ENCODE results near the gene TPRX2.
A peak's percentile ranks its signal among the peaks of the same experiment; 100 is the strongest.
"Not testable (repeated sequence)": the region's sequence is repeated elsewhere in the genome, so short reads cannot be mapped to it uniquely, and the experiment has no call there.

TPRX2 gene

GRCh38 chr19:47861630-47862029, 2.6 kb downstream of the TPRX2 start:
- no peak for DNase-seq (ENCODE audit: low read depth)

DNA sequence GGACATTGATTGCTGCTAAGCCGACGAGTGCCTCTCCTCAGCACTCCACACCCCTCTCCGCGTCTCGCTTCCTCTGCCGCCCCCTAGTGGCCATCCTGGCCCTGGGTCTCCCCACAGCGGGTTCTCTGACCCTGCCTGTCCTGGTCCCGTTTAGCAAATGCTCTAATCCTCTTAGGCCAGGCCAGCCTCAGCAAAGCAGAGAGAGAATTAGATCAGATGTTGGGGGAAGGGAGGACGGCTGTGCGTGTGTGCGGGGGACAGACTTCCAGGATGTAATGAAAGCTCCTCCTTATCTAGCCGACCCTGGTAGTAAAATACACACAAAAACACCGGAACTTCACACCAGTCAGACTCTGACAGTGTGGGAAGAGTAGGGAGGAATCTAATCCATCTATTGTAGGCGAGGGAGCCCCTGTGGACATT, 4.5 kb downstream of the TPRX2 start:
- peak; percentile 86 for DNase-seq (ENCODE audit: low read depth)

GRCh38 chr19:47865166-47865565, 6.1 kb downstream of the TPRX2 start:
- no peak for DNase-seq (ENCODE audit: low read depth)

DNA sequence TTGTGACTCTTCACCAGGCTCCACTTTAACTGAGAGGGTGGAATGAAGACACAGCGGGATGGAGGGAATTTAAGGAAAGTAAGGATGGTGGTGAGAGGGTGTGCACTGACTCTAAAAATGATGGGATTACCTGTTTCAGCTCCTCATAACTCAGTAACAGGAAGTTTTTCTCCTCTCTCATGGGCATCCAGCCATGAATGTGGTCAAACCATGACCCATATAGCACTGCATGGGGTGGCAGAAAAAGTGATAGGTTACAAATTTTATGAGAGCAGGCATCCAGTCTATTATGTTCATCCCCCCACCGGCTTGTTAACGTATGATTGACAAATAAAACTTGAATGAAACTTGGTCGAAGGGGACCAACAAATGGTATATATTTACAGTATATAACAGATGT, 19.9 kb downstream of the TPRX2 start:
- DNase-seq (ENCODE audit: low read depth) = no peak

DNA sequence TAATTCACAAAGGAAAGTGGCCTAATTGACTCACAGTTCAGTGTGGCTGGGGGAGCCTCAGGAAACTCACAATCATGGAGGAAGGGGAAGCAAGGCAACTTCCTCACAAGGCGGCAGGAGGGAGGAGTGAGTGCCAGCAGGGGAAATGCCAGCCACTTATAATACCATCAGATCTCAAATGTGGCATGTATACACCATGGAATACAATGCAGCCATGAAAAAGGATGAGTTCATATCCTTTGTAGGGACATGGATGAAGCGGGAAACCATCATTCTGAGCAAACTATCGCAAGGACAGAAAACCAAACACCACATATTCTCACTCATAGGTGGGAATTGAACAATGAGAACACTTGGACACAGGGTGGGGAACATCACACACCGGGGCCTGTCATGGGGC, 20.4 kb downstream of the TPRX2 start:
- DNase-seq (ENCODE audit: low read depth) = not testable (repeated sequence)

- DNase-seq (ENCODE audit: low read depth) = no peak
These were observed 22.7 kb downstream of the TPRX2 start for GRCh38 chr19:47881757-47882156.

DNA sequence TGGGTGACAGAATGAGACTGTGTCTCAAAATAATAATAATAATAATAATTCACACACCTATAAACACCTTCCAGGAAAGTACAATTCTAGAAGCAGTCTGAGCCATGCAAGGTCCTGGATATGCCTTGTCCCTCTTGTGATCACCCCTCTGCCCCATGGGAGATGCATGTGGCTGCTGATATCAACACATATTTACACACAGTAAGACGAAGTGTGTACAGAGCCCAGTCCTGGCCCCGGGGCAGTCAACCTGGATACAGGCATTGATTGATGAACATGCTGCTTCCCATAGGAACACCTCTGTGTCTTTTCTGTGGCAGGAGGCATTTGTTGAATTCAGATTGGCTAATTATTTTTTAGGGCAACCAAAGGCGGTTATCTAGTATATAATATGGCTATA, 23.9 kb downstream of the TPRX2 start:
- DNase-seq (ENCODE audit: low read depth) = no peak

- DNase-seq (ENCODE audit: low read depth) = no peak
These were observed 26.0 kb downstream of the TPRX2 start for GRCh38 chr19:47885067-47885463.

GRCh38 chr19:47886010-47886559, 27.1 kb downstream of the TPRX2 start, which contains the start of gene SULT2A1:
SULT2A1 (minus strand) TSS chr19:47886315; CDS start chr19:47886257, 58 bp downstream.
- no peak for DNase-seq (ENCODE audit: low read depth)

- DNase-seq (ENCODE audit: low read depth) = no peak
These were observed 32.0 kb downstream of the TPRX2 start for GRCh38 chr19:47890865-47891621.

DNA sequence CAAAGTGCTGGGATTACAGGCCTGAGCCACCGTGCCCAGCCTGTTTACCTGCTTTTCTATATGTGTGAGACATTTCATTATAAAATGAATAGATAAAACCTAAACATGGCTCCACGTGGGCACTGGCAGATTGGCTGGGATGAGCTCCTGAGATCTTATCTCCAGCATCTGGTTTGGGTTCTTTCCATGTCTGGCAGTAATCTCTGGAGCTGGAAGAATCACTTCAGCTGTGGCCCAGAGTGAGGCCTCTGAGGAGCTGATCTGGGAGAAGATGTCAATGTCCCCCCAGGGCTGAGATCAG, 32.5 kb downstream of the TPRX2 start:
- no peak for DNase-seq (ENCODE audit: low read depth)

DNA sequence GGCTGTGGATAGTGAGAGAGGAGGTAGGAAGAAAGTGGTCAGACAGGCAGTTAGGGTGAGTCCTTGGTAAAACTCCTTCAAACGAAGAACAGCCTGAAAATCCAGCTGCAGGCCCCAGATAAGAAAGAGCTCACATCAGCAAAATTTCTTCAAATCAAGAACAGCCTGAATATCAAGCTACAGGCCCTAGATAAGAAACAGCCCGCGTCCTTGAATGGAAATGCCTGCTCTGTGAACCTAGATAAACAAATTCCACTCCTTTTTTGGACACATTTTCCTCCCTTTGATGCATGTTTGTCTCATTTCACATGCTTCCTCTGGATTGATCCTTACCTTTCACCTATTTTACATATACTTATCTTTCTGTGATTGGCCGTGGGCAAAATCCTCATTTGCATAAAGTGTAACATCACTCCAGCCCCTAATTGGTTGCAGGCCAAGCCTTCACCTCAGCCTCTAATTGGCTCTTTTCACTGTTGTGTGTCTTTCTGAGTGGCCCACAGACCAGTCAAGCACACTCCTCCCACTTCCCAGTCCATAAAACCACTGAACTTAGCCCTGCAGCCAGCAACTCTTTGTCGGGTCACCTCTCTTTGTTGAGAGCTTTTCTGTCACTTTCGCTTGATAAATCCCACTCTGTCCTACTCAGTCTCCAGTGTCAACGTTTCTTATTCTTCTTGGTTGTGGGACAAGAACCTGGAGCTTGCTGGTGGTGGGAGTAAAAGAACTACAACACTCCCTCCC, 33.1 kb downstream of the TPRX2 start:
- DNase-seq (ENCODE audit: low read depth) = no peak

GRCh38 chr19:47895165-47895782, 36.2 kb downstream of the TPRX2 start:
- DNase-seq (ENCODE audit: low read depth) = no peak

DNA sequence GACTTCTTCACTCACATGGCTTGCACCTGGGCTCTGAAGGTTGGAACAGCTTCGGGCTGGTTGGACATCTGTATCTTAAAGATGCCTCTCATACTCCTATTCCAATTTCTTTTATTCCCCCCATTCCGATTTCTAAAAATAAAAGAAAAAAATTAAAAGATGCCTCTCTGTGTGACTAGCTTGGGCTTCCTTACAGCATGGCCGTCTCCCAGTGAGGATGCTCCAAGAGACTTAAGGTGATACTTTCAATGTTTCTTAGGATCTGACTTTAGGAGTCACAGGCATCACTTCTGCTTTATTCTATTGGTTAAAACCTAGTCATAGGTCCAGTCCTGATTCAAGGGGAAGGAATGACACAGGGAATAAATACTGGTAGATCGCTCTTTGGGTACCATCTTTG, 37.0 kb downstream of the TPRX2 start:
- no peak for DNase-seq (ENCODE audit: low read depth)

GRCh38 chr19:47896773-47897172, 37.7 kb downstream of the TPRX2 start:
- DNase-seq (ENCODE audit: low read depth) = no peak

DNA sequence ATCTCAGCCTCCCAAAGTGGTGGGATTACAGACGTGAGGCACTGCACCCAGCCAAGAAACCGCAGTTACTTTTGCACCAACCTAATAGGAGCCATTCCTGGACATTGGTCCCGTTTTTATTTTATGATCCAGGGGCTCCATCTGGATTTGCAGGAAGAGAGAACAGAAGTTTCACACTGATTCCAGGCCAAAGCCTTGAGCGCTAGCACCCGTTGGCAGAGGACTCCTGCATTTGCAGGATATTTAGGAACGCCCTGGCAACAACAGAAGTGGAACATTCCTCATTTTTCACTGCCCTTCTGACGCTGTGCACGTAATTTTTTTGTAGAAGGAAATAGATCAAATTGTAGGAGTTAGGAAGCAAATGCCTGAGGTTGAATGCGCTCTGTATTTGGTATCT, 38.8 kb downstream of the TPRX2 start:
- no peak for DNase-seq (ENCODE audit: low read depth)

DNA sequence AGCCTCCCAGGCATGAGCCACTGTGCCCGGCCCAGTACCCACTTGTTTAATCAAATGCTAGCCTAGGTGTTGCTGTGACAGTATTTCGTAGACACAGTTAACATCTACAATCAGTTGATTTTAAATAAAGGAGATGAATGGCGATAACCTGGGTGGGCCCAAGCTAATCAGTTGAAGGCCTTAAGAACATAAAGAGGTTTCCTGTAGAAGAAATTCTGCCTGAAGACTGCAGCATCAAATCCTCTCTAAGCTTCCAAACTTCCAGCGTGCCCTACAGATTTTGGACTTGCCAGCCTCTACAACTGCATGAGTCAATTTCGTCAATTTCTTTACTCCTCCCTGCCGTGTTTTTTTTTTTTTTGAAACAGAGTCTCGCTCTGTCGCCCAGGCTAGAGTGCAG, 40.3 kb downstream of the TPRX2 start:
- DNase-seq (ENCODE audit: low read depth) = no peak

DNA sequence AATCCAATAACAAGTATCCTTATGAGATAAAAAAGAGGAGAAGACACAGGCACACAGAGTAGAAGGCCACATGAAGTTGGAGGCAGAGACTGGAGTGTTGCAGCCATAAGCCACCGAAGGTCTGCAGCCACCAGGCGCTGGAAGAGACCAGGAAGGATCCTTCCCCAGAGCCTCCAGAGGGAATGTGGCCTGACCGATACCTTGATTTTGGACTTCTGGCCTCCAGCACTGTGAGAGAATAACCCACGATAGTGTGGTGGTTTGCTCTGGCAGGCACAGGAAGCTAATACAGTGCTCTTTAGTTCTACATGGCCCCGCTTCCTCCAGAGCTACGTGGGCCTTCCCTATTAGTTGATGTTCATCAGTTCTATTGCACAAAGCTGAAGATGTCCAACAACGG, 42.3 kb downstream of the TPRX2 start:
- DNase-seq (ENCODE audit: low read depth) = no peak

GRCh38 chr19:47909350-47909749, 50.3 kb downstream of the TPRX2 start:
- DNase-seq (ENCODE audit: low read depth) = peak; percentile 49

GRCh38 chr19:47910191-47910590, 51.2 kb downstream of the TPRX2 start:
- not testable (repeated sequence) for DNase-seq (ENCODE audit: low read depth)

Data from stimulated activated CD8-positive, alpha-beta memory T cell treated with anti-CD3 and anti-CD28 coated beads, Interleukin-7, amount 100 ng/mL, for 24 hours (primary cell).